Measurements from ENCODE around the gene LCP2. TPM values are rescaled to one million over a fixed set of nuclear protein-coding genes. Genes with fewer than 3 reads are reported as not detected.

Gene LCP2
- polyA plus RNA-seq, 2 of the 4 experiments (the other 2 are of a cell fraction): not detected

DNA sequence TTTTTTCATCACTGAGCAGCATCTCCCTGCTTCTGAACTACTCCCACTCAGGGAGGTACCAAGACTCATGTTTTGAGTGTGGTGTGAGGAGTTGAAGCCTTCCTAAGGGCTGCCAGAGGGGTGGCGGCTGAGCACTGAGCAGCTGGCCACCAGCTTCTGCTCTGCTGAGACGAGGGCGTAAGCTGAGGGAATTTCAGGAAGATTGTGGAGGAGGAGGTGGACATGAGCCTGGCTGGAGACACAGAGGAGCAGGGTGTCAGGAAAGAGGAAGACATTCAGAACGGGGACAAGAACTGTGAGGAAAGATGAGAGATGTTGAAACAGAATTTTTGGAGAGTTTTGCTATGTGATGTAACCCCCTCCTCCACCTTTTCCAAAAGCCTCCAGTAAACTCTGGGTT lies 7.8 kb downstream of the LCP2 start:
- TF ChIP-seq ZC3H11A (IDR thresholded peaks at IDR 0.05) (no peak), TFCP2L1 (CRISPR knock-in tag; IDR thresholded peaks at IDR 0.05) (no peak), POLR2AphosphoS2 (conservative IDR thresholded peaks at IDR 0.05; ENCODE audit: low read length) (no peak), BHLHE40 (IDR thresholded peaks at IDR 0.05; ENCODE audit: low read depth, low read length) (no peak), MYC (IDR thresholded peaks at IDR 0.05; ENCODE audit: borderline replicate concordance, low read length) (no peak)
- CTCF ChIA-PET: interaction anchor here (1.5 kb wide), 1 partner anchor 23 kb away, joined by 4 read pairs; no protein-coding TSS in a partner anchor

DNA sequence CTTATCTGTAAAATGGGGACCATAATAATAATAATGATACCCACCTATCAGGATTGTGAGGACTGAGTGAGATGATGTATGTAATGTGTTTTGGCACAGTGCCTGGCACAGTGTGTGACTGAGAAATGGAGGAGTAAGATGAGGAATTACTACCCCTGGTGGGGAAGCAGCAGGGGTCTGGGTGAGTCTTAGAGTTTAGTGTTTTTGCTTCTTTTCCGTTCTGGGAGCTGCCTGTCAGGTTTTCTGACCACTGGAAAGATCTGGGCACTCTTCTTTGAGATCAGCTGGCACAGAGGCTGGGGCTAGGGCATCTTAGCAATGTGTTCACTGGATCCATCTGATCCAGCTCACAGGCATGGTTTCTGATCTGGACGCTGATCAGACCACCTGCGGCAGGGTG lies 8.5 kb downstream of the LCP2 start:
- FAIRE-seq: no peak
- DNase-seq (ENCODE audit: low read depth in 1 of 2, low spot score in 1 of 2): no peak
- no peak overlapping the region for H3K4me3 ChIP-seq
- ChIA-PET POLR2A (no interaction called here), CTCF (no interaction called here)
- no peak overlapping the region for H3K4me2 ChIP-seq
- 39% methylated on average over 3 of the region's 3 CpGs for WGBS (ENCODE audit: missing lambda C conversion rate)
- ATAC-seq: no peak
- peaks cover 26% of the 10 kb centered on the region for H3K9me3 ChIP-seq
- TF ChIP-seq ZNF302 (CRISPR knock-in tag; IDR thresholded peaks at IDR 0.05): no peak
- TF ChIP-seq TFCP2L1 (CRISPR knock-in tag; IDR thresholded peaks at IDR 0.05): no peak
- TF ChIP-seq, protein P1, sequence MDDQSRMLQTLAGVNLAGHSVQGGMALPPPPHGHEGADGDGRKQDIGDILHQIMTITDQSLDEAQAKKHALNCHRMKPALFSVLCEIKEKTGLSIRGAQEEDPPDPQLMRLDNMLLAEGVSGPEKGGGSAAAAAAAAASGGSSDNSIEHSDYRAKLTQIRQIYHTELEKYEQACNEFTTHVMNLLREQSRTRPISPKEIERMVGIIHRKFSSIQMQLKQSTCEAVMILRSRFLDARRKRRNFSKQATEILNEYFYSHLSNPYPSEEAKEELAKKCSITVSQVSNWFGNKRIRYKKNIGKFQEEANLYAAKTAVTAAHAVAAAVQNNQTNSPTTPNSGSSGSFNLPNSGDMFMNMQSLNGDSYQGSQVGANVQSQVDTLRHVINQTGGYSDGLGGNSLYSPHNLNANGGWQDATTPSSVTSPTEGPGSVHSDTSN (IDR thresholded peaks at IDR 0.05): no peak
- no peak for TF ChIP-seq RCOR1 (IDR thresholded peaks at IDR 0.05; ENCODE audit: low read depth, low read length)
- TF ChIP-seq SMC3 (IDR thresholded peaks at IDR 0.05): no peak
- TF ChIP-seq BHLHE40 (IDR thresholded peaks at IDR 0.05; ENCODE audit: low read depth, low read length): no peak
- no peak for TF ChIP-seq NFE2L2 (conservative IDR thresholded peaks at IDR 0.05; ENCODE audit: low read length)
- no peak for TF ChIP-seq HDAC2 (IDR thresholded peaks at IDR 0.05)
- TF ChIP-seq ESRRA (IDR thresholded peaks at IDR 0.05; ENCODE audit: borderline replicate concordance, low read length): no peak
- no peak overlapping the region for H3K27ac ChIP-seq
- no peaks in the 10 kb centered on the region for H3K4me1 ChIP-seq

More for the DNA sequence above, 7.8 kb downstream of the LCP2 start:
- no peak for DNase-seq (ENCODE audit: low read depth in 1 of 2, low spot score in 1 of 2)
- no peak for FAIRE-seq
- ATAC-seq: no peak
- POLR2A ChIA-PET: no interaction called here
- H3K4me3 ChIP-seq: no peak overlapping the region
- H3K27ac ChIP-seq: no peak overlapping the region
- no peak overlapping the region for H3K4me2 ChIP-seq
- WGBS (ENCODE audit: missing lambda C conversion rate): 7% methylated on average over 3 of the region's 4 CpGs
- H3K4me1 ChIP-seq: no peaks in the 10 kb centered on the region
- peaks cover 20% of the 10 kb centered on the region for H3K9me3 ChIP-seq

- CTCF ChIA-PET: interaction anchor here (2.5 kb wide), 1 partner anchor 20 kb away, joined by 7 read pairs; no protein-coding TSS in a partner anchor
- ATAC-seq: no peak
- no peak for DNase-seq (ENCODE audit: low read depth in 1 of 2, low spot score in 1 of 2)
- Histone ChIP-seq H3K4me3 (no peak overlapping the region), H3K9me3 (peaks cover 31% of the 10 kb centered on the region), H3K4me2 (no peak overlapping the region), H3K27ac (no peak overlapping the region), H3K4me1 (no peaks in the 10 kb centered on the region)
- FAIRE-seq: no peak
- POLR2A ChIA-PET: no interaction called here
- WGBS (ENCODE audit: missing lambda C conversion rate): 2% methylated on average over 3 of the region's 3 CpGs
- TF ChIP-seq NPAS2 (CRISPR knock-in tag; IDR thresholded peaks at IDR 0.05; ENCODE audit: borderline replicate concordance) (no peak), SREBF2 (IDR thresholded peaks at IDR 0.05) (no peak), NFE2L2 (conservative IDR thresholded peaks at IDR 0.05; ENCODE audit: low read length) (no peak), JUN (IDR thresholded peaks at IDR 0.05) (no peak), EP300 (IDR thresholded peaks at IDR 0.05) (no peak), EHF (CRISPR knock-in tag; IDR thresholded peaks at IDR 0.05) (no peak), RFX5 (IDR thresholded peaks at IDR 0.05) (no peak), HOXB5 (CRISPR knock-in tag; IDR thresholded peaks at IDR 0.05) (no peak), KDM1A (IDR thresholded peaks at IDR 0.05; ENCODE audit: low read depth) (no peak), SMC3 (IDR thresholded peaks at IDR 0.05) (no peak)
- TF ChIP-seq, protein P2, sequence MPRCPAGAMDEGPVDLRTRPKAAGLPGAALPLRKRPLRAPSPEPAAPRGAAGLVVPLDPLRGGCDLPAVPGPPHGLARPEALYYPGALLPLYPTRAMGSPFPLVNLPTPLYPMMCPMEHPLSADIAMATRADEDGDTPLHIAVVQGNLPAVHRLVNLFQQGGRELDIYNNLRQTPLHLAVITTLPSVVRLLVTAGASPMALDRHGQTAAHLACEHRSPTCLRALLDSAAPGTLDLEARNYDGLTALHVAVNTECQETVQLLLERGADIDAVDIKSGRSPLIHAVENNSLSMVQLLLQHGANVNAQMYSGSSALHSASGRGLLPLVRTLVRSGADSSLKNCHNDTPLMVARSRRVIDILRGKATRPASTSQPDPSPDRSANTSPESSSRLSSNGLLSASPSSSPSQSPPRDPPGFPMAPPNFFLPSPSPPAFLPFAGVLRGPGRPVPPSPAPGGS (IDR thresholded peaks at IDR 0.05): no peak
Observed at GRCh38 chr5:170288551-170288950, 9.0 kb downstream of the LCP2 start.

- CTCF ChIA-PET: interaction anchor here (2.5 kb wide), 1 partner anchor 19 kb away, joined by 7 read pairs; no protein-coding TSS in a partner anchor
- 0% methylated on average over 2 of the region's 2 CpGs for WGBS (ENCODE audit: missing lambda C conversion rate)
- DNase-seq (ENCODE audit: low read depth in 1 of 2, low spot score in 1 of 2) (no peak), FAIRE-seq (no peak), ATAC-seq (no peak)
- Histone ChIP-seq H3K4me1 (no peaks in the 10 kb centered on the region), H3K4me2 (no peak overlapping the region), H3K4me3 (no peak overlapping the region), H3K27ac (no peak overlapping the region), H3K9me3 (peaks cover 35% of the 10 kb centered on the region)
- POLR2A ChIA-PET: no interaction called here
- TF ChIP-seq HEYL (CRISPR knock-in tag; IDR thresholded peaks at IDR 0.05) (no peak), FOXS1 (CRISPR knock-in tag; IDR thresholded peaks at IDR 0.05) (no peak), ESRRA (IDR thresholded peaks at IDR 0.05; ENCODE audit: borderline replicate concordance, low read length) (no peak), RFX5 (IDR thresholded peaks at IDR 0.05) (no peak), RAD21 (conservative IDR thresholded peaks at IDR 0.05 in 1 of 2, IDR thresholded peaks at IDR 0.05 in 1 of 2) (no peak), ZFP36 (IDR thresholded peaks at IDR 0.05; ENCODE audit: borderline replicate concordance, partially characterized antibody) (no peak), CEBPB (IDR thresholded peaks at IDR 0.05) (no peak), NFE2L2 (conservative IDR thresholded peaks at IDR 0.05; ENCODE audit: low read length) (no peak), CBX8 (IDR thresholded peaks at IDR 0.05) (no peak), RCOR1 (IDR thresholded peaks at IDR 0.05; ENCODE audit: low read depth, low read length) (no peak), MAFK (IDR thresholded peaks at IDR 0.05; ENCODE audit: partially characterized antibody) (no peak), NR3C1 (IDR thresholded peaks at IDR 0.05) (no peak), ATOH8 (CRISPR knock-in tag; IDR thresholded peaks at IDR 0.05; ENCODE audit: low read depth) (no peak), HOXA7 (CRISPR knock-in tag; IDR thresholded peaks at IDR 0.05) (no peak), EP300 (IDR thresholded peaks at IDR 0.05) (no peak)
- TF ChIP-seq, protein P3, sequence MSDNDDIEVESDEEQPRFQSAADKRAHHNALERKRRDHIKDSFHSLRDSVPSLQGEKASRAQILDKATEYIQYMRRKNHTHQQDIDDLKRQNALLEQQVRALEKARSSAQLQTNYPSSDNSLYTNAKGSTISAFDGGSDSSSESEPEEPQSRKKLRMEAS (IDR thresholded peaks at IDR 0.05): no peak
Observed at GRCh38 chr5:170288151-170288550, 9.4 kb downstream of the LCP2 start.

Measured in A549 (cell line).